Stimulated activated naive CD4-positive, alpha-beta T cell treated with Interleukin-2 at 50 U/mL for 16 hours (primary cell): ENCODE data around the gene APOL4.

ENCODE experiments used
- DNase-seq: peaks from one replicate; lab custom pipeline; 2025; lab: John Stamatoyannopoulos, UW

APOL4 gene

DNA sequence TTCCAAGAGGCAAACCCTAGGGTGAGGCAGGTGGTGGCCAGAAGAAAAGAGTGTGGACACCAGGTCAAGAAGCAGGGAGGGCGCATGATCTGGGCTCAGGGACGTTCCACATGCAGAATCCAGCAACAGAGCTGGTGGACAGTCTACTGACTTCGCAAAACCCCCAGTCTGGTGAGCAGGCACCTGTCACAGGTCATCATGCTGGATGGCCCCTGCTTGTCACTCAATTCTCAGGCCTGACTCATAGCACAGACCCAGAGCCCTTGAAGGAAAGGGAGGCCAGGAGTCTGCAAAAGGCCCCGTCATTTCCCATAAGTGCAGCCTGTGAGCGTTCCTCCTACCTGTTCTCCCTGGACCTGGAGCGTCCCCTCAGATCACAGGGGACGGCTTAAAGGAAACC is 18.2 kb downstream of the APOL4 start:
- DNase-seq, result no peak

GRCh38 chr22:36182857-36183256 is 18.8 kb downstream of the APOL4 start:
- no peak for DNase-seq

DNA sequence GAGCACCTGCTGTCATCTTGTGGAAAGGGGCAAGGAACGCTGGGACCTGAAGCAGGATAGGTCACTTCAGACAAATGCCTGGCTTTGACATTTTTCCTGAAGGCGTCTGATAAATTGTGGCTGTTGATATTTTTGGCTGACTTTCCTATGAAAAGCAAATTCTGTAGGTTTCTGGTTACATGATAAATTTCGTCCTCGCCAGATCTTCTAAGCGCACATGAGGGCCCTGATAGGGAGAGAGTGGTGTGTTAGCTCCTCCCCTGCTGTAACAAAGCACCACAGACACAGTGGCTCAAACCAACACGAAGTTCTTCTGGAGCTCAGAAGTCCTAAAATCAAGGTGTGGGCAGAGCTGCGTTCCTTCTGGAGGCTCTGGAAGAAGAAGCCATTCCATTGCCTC is 19.6 kb downstream of the APOL4 start:
- no peak for DNase-seq

- no peak for DNase-seq
Measured at GRCh38 chr22:36180928-36181327, 20.7 kb downstream of the APOL4 start.

GRCh38 chr22:36180038-36180880 is 21.4 kb downstream of the APOL4 start:
- peak; percentile 77 for DNase-seq

DNA sequence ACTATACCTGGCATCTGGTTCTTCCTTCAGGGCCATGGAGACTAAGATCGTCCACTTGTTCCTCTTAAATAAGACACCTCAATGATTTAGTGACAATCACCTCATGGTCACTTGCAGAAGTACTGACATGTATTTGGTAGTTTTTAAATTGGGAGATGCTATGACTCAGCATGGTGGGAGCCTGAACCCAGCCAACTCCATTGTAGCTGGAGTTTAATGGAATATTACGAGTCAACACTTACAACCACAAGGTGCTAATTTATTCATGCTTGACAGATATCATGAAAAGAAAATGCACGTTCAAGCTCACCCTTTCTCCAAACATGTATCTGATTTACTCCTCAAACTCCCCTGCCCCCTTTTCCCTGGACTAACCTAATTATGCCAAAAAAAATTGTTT is 24.4 kb downstream of the APOL4 start:
- DNase-seq, result no peak

GRCh38 chr22:36175892-36176291 is 25.7 kb downstream of the APOL4 start:
- no peak for DNase-seq

GRCh38 chr22:36171941-36172340 is 29.7 kb downstream of the APOL4 start:
- DNase-seq, result no peak

DNA sequence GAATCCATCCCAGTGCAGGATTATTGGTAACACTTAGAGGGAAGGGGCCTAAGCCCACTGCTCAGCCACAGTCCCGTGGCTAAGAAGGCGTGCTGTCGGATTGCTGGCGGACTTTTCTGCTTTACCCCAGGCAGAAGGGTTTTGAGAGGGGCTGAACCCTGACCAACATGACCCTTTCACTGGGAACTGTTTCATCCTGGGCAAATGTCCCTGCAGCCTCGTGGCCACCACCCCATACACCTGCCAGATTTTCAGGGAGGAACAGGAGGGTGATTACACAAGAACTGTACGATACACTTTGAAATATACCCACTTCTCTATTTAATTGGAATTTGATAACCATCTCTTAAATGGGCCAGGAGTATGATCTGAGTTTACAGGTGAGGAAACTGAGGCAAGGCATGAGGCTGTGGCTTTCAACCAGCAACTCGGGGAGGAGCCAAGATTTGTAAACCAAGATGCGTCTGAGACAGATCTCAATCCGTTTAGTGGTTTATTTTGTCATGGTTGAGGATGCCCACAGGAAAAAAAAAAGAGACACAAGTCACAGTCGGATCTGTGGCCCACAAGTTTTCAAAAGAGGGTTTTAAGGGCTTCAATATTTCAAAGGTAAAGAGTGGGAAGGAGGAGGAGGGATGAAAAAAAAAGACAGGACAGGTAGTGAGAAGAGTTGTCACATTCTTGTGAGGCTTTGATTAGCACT is 34.9 kb downstream of the APOL4 start:
- no peak for DNase-seq

DNA sequence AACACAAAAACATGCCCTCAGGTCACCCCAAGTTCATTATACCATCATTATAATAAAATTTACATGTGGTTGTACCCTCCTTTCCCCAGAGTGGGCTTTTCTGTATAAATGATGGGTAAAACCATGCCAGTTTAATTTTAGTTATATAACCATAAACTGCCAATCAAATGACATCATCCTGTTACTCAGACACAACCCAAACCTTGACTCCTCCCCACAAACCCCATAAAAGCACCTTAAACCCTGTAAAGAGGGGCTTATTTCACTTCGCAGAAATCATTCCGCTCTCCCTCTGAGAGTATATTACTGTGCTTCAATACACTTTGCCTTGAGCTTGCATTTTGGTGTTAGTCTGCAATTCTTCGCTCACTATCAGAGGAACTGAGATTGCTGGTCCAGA is 35.5 kb downstream of the APOL4 start:
- no peak for DNase-seq

GRCh38 chr22:36165141-36165540 is 36.5 kb downstream of the APOL4 start:
- no peak for DNase-seq

DNA sequence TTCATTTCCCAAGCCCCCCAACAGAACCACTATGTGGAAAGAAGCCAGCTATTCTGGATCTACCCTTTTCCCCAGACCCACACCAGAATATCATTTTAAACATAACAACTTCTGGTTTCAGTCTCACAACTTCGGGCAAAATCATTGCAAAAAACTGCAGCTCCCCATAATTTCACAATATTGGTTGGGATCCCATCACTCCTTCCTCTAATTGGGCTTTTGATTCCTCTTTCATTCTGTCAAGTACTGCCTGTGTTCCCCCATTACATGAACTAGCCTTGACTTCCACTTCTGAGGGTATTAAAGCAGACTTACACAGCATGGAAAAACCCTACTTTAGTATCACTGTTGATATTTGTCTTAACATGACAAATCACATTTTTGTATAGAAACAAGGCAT is 37.0 kb downstream of the APOL4 start:
- DNase-seq, result no peak

GRCh38 chr22:36163497-36163896 is 38.1 kb downstream of the APOL4 start:
- no peak for DNase-seq

- peak; percentile 26 for DNase-seq
Measured at GRCh38 chr22:36162127-36163034, 39.2 kb downstream of the APOL4 start.

DNA sequence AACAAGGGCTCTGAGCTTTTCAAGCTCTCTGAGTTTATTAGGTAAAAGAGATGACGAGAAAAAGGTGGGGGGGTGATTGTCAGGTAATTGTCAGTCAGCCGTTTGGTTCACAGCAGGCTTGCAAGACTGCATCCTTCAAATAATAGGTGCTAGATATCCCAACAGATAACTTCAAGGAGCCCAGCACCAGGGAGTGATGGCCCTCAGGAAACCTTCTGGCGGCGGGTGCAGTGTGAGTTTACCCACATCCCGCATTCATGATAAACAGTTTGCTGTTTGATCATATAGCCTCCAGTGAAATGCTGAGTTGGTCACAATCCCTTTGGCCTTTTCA is 39.8 kb downstream of the APOL4 start:
- peak; percentile 26 for DNase-seq

GRCh38 chr22:36160499-36160942 is 41.1 kb downstream of the APOL4 start, which contains the start of gene APOL3:
Gene APOL3 (minus strand): TSS chr22:36160755. CDS start chr22:36149055, 11,700 bp downstream.
- peak; percentile 19 for DNase-seq

- DNase-seq, result peak; percentile 68
Measured at GRCh38 chr22:36156515-36157419, 44.8 kb downstream of the APOL4 start.

DNA sequence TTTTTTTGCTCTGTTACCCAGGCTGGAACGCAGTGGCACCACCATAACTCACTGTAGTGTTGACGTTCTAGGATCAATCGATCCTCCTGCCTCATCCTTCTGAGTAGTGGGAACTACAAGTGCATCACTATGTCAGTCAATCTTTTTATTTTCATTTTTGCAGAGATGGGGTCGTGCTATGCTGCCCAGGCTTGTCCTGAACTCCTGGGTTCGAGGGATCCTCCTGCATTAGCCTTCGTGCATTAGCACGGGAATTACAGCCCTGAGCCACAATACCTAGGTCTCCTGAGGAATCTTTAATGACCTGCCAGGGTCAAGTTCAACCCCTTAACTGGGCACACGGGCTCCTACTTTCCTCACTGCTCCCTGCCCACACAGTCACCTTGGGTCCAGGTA is 45.5 kb downstream of the APOL4 start:
- DNase-seq, result no peak

GRCh38 chr22:36155702-36156101 is 45.9 kb downstream of the APOL4 start:
- DNase-seq, result no peak

GRCh38 chr22:36154423-36154945 is 47.1 kb downstream of the APOL4 start:
- no peak for DNase-seq
